ENCODE data around the gene XPNPEP1.

XPNPEP1 gene

GRCh38 chr10:109895095-109895818 is 28.1 kb downstream of the XPNPEP1 start:
- in situ Hi-C loops (cut with MboI; ENCODE audit: low sequenced_read_pairs), result loop anchor here (25.0 kb wide), 1 partner anchor 392 kb away; no protein-coding TSS in a partner anchor

- in situ Hi-C loops (cut with MboI; ENCODE audit: low sequenced_read_pairs), result loop anchor here (25.0 kb wide), 1 partner anchor 393 kb away; no protein-coding TSS in a partner anchor
Observed at GRCh38 chr10:109894516-109894915, 28.8 kb downstream of the XPNPEP1 start.

GRCh38 chr10:109893386-109893785 is 29.9 kb downstream of the XPNPEP1 start:
- in situ Hi-C loops (cut with MboI; ENCODE audit: low sequenced_read_pairs), result loop anchor here (25.0 kb wide), 1 partner anchor 394 kb away; no protein-coding TSS in a partner anchor

DNA sequence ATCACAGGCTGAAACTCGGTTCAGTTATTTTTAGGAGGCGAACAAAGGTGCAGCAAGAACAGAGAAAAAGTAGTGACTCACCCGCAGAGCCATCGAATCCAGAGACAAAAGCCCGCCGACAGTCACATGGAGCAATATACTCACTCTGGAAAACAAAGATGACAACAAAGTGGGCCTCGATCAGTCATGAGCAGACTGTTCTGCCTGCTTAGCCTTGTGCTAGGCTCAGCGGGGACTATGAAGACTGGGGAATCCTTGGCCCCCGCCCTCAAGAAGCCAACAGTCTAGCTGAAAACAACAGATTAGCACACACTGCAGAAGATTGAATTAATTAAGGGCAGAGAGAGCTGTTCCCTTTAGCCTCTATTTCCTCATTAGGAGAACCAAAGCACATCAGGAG is 30.4 kb downstream of the XPNPEP1 start:
- in situ Hi-C loops (cut with MboI; ENCODE audit: low sequenced_read_pairs), result loop anchor here (25.0 kb wide), 1 partner anchor 394 kb away; no protein-coding TSS in a partner anchor

GRCh38 chr10:109892117-109892516 is 31.2 kb downstream of the XPNPEP1 start:
- in situ Hi-C loops (cut with MboI; ENCODE audit: low sequenced_read_pairs), result loop anchor here (25.0 kb wide), 1 partner anchor 395 kb away; no protein-coding TSS in a partner anchor

- in situ Hi-C loops (cut with MboI; ENCODE audit: low sequenced_read_pairs), result loop anchor here (25.0 kb wide), 1 partner anchor 396 kb away; no protein-coding TSS in a partner anchor
Observed at GRCh38 chr10:109891105-109891504, 32.2 kb downstream of the XPNPEP1 start.

DNA sequence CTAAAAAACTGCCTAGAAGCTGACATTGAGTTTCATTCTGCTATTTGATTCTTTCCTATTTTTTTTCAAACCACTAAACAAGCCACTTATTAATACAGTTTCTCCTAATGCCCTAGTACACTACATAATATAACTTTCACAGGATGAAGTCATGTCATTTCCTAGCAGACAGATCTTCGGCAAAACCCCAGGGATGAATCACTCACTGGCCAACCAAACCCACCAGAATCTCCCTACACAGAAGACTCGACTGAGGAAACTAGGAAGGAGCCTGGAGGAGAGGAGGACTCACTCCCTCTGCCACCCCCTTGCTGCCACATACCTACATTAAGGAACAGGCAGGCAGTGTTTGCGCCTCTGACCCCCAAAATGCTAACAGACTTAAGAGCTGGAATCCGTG is 33.4 kb downstream of the XPNPEP1 start:
- in situ Hi-C loops (cut with MboI; ENCODE audit: low sequenced_read_pairs), result loop anchor here (25.0 kb wide), 1 partner anchor 397 kb away; no protein-coding TSS in a partner anchor

DNA sequence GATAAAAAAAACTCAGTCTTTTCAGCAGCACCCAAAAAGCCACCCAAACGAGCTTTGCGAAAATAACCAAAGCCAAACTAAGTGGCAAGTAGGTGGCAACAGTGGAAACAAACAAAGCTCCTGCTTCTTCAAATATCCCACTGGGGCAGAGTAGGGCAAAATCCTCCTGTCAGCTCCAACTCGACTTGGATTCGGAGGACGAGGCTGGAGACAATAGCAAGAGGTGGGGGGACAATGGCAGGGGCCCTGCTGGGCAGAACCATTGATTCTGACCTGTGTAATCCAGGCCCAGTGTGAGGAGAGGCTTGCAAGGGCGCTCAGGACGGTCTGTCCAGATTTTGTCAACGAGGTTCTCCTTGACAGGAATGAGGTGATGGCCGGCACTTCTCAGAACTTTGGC is 35.5 kb downstream of the XPNPEP1 start:
- in situ Hi-C loops (cut with MboI; ENCODE audit: low sequenced_read_pairs), result loop anchor here (25.0 kb wide), 1 partner anchor 400 kb away; no protein-coding TSS in a partner anchor

DNA sequence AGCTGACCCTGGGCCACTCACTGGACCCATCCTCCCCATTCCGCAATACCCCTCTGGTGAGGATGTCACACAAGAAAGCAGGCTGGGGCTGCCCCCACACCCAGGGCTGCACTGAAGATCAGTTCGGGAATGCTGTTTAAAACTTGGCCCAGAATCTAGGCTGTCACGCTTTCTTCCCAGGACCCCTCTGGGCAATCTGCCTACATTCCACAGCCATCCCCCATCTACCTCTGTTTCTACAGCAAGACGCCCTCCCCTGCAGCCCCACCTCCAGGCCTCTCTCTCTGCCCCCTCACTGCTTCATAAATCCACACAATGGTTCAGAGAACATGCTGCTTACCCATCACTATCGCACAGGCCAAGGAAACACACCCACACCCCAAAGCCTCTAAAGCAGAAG is 36.1 kb downstream of the XPNPEP1 start:
- in situ Hi-C loops (cut with MboI; ENCODE audit: low sequenced_read_pairs), result loop anchor here (25.0 kb wide), 1 partner anchor 400 kb away; no protein-coding TSS in a partner anchor

DNA sequence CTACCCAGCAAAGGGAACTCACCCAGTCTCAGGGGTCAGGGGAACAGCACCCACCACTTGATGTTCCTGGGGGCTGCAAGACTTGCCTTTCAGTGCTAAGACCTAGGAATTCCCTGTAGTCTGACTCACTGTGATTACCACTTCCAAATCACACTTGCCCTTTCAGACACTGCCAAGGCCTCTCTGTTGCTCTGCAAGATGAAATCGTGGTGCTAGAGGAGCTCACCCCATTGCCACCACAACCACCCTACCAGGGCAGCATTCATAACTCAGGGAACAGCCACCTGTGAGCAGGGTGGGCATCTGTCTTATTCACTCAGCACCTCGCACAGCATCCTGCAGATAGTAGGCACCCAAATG is 36.5 kb downstream of the XPNPEP1 start:
- in situ Hi-C loops (cut with MboI; ENCODE audit: low sequenced_read_pairs), result loop anchor here (25.0 kb wide), 1 partner anchor 401 kb away; no protein-coding TSS in a partner anchor

DNA sequence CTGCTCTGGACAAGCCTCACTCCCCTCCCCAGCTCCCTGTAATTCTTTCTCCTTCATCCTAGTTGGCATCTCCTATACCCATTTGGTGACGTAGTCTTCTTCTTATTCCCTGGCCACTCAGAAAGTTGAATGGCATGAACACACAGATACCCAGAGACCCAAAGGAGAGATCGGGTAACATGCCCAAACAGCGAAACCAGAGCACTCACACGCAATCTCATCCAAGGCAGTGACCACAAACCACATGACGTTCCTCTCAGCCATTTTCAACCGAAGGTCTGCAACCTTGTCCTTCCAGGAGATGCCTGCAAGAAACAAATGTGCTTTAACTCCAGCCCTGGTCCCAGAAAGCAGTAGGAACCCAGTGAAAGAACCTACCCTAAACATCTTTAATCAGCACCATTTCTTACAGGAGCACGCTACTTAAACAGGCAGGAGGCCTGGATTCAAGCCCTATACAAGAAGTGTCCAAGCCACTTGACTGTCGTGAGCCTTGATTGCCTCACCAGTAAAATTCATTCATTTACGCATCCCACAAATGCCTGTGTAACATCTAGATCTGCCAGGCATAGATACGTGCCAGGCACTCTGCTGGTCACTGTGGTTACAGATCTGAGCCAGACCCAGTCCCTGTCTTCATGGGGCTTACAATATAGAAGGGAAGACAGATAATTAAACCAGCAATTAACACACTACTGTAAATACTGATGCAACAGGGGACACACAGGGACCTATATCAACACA is 37.1 kb downstream of the XPNPEP1 start:
- in situ Hi-C loops (cut with MboI; ENCODE audit: low sequenced_read_pairs), result loop anchor here (25.0 kb wide), 1 partner anchor 401 kb away; no protein-coding TSS in a partner anchor

DNA sequence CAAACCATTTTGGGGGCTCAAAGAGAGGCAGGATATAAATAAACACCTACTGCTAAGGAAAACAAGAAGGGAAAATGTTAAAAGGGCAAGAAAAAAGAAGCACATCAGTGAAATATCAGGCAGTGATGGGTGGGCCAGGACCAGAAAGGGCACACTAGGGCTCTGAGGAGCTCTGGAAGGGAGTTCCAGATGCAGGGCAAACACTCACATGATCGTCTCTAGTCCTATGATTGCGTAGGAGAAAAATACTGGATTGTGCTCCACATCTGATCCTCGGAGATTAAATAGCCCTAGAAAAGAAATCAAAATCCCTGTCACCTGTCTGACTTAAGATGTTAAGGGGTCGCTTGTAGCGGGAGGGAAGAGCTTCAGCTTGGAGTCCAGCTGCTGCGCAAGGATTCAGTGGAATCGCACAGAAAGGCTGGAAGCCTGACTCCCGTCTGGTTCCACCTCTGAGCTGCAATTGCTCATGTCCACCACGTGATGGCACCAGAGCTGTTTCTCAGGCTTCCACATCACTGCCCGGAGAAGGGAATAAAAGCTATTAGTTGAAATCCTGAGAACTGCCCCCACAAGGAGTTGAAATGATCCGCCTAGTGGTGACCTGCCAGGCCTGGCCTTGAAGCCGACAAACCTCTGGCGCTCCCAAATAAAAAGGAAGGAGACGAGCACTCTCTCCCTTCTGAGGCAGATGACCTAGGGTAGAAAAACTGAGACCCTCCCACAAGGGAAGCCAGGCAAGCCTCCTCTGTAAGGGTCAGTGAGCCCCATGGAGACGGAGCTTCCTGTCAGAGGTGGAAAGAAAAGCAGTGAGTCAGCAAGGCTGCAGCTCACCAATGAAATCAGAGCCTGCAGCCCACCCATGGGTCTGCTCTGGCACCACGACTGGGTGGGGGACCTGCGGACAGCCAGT is 39.2 kb downstream of the XPNPEP1 start:
- in situ Hi-C loops (cut with MboI; ENCODE audit: low sequenced_read_pairs), result loop anchor here (25.0 kb wide), 1 partner anchor 403 kb away; no protein-coding TSS in a partner anchor

GRCh38 chr10:109882251-109883057 is 40.9 kb downstream of the XPNPEP1 start:
- in situ Hi-C loops (cut with MboI; ENCODE audit: low sequenced_read_pairs), result loop anchor here (25.0 kb wide), 1 partner anchor 405 kb away; no protein-coding TSS in a partner anchor

DNA sequence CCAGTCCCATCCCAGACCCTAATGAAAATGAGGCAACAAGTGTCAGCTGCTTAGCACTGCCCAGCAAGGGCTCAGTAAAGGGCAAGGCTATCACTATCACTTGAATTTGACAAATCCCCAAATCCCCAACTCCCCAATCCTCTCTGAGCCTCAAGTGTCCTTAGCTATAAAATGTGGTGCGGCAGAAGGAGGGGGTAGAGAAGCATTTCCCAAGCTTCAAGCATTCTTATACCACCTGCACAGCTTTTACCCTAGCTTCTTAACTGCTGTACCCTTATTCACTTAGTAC is 41.6 kb downstream of the XPNPEP1 start:
- in situ Hi-C loops (cut with MboI; ENCODE audit: low sequenced_read_pairs), result loop anchor here (25.0 kb wide), 1 partner anchor 406 kb away; no protein-coding TSS in a partner anchor

GRCh38 chr10:109880886-109881768 is 42.2 kb downstream of the XPNPEP1 start:
- in situ Hi-C loops (cut with MboI; ENCODE audit: low sequenced_read_pairs), result loop anchor here (25.0 kb wide), 1 partner anchor 406 kb away; no protein-coding TSS in a partner anchor

GRCh38 chr10:109877546-109877945 is 45.8 kb downstream of the XPNPEP1 start:
- in situ Hi-C loops (cut with MboI; ENCODE audit: low sequenced_read_pairs), result loop anchor here (25.0 kb wide), 1 partner anchor 410 kb away; no protein-coding TSS in a partner anchor

DNA sequence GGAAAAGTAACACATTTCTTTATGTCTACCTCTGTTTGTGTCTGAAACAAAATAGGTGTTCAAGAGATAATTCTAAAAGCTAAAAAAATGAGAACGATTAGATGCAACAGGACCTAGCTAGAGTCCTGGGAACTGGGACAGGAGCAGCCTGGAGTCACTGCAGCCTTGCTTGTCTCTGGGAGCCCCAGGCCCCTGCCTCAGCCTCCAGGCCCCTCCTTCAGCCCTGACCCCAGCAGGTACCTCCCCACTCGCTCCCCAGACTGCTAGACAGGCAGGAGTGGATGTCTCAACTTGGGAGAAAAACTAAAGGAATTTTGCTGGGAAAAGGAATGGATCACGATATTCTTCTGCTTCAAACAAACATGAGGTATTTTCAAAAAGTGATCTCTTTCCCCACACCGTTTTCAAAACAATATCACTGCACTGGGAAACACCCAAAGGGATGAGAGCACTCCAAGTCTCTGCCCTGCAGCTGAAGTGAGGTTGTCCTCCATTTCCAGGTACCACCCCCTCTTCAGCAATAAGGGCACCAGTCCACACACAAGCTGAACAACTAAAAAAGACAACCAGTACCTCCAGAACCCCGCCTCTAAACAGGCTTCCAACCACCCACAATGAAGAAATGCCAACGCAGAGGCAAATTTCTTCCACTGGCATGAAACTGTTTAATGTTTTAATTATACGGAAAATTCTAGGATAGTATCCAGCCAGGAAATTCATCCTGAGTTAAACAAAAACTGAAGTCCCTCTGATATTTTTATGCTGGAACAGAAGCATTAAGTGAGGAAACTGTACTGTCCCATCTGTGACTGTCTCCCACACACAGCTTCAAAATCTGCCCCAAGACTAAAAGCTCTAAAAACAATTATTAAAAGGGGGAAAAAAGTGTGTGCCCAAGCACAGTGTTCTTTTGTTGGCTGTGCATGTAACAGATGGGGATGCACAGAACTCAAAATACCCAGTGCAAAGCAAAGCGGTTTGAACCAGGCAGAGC is 47.2 kb downstream of the XPNPEP1 start:
- in situ Hi-C loops (cut with MboI; ENCODE audit: low sequenced_read_pairs), result loop anchor here (25.0 kb wide), 1 partner anchor 411 kb away; no protein-coding TSS in a partner anchor
